Adrenal gland (tissue), 12 donors: ENCODE measurements around the gene MAP2. TPM values are rescaled to one million over a fixed set of nuclear protein-coding genes. Genes with fewer than 3 reads are reported as not detected.

Experiments used
- DNase-seq, 7 donors: peaks; one replicate each; pipeline ENCODE4 v3.0.0-alpha.2; 2019 to 2020
- H3K27ac ChIP-seq, 5 donors: fragments of 200-600 bp; sonication (generic) in 4 of 5; 1 replicate in 3 of 5; 2 replicates in 2 of 5; pipeline versions ENCODE4 v1.5.1 to v1.8.0; 2016 to 2020; ENCODE audit warnings: mild to moderate bottlenecking in 1 of 5
- H3K27me3 ChIP-seq: fragments of 200-600 bp; 2 replicates; pipeline ENCODE4 v1.8.0; 2021
- H3K36me3 ChIP-seq, 2 donors: fragments of 200-600 bp; replicated peaks in 1 of 2; 1 replicate in 1 of 2; 2 replicates in 1 of 2; pipeline versions ENCODE4 v1.5.1 to v1.8.0; 2018 to 2022
- H3K4me1 ChIP-seq, 2 donors: fragments of 200-600 bp; replicated peaks in 1 of 2; 1 replicate in 1 of 2; 2 replicates in 1 of 2; pipeline versions ENCODE4 v1.5.1 to v1.8.0; 2018 to 2021
- H3K4me3 ChIP-seq, 4 donors: fragments of 200-600 bp; sonication (generic) in 3 of 4; one replicate each; pipeline ENCODE4 v1.5.1; 2016 to 2018
- H3K9me3 ChIP-seq, 3 donors: fragments of 200-600 bp; sonication (generic) in 1 of 3; replicated peaks in 1 of 3; 1 replicate in 2 of 3; 2 replicates in 1 of 3; pipeline versions ENCODE4 v1.5.1 to v1.8.0; 2016 to 2021
- CTCF ChIP-seq, 6 experiments: fragments of 450-650 bp in 4 of 6; fragments of 200-600 bp in 2 of 6; sonication (generic) in 1 of 6; IDR thresholded peaks; 1 replicate in 5 of 6; 2 replicates in 1 of 6; pipeline versions ENCODE4 v1.5.1 to v1.8.0; 2016 to 2021; ENCODE audit warnings: antibody characterized with exemption in 6 of 6, mild to moderate bottlenecking in 2 of 6, moderate library complexity in 1 of 6
- POLR2A ChIP-seq, 2 donors: fragments of 450-650 bp; IDR thresholded peaks; one replicate each; pipeline ENCODE4 v1.6.1; 2017; ENCODE audit warnings: antibody characterized with exemption in 2 of 2, mild to moderate bottlenecking in 2 of 2, moderate library complexity in 1 of 2
- WGBS, 4 donors: extraction: QIAGEN DNeasy Blood & Tissue Kit in 2 of 4; methylation state at CpG; one replicate each; pipeline versions ENCODE4 v1.1.5 to v1.1.7; 2013 to 2017; 5-methylcytosine and 5-hydroxymethylcytosine counted together
- intact Hi-C, 2 donors: fragments of 100-400 bp; cut with DNase I; formaldehyde crosslinking; loops; one replicate each; pipeline versions ENCODE4 v1.14.1 to v1.15.0; 2022 to 2023
- polyA plus RNA-seq, 3 donors: library from polyadenylated mRNA; stranded (reverse); fragments of 200-250 nt in 2 of 3; fragments of 350-450 nt in 1 of 3; fragmentation: Illumina TruSeq in 1 of 3; extraction: RNeasy Lipid Tissue Mini Kit (QIAGEN cat#74804) in 1 of 3; gene quantifications; one replicate each; pipeline ENCODE4 v1.2.3, GENCODE V29; 2013 to 2014
- total RNA-seq, 9 donors: library from RNA; depleted of rRNA in 4 of 9; stranded (reverse); fragments of >200 nt in 4 of 9; fragments of 120-200 nt in 1 of 9; fragmentation: NEBNext Ultra II Directional in 1 of 9; extraction: Animal tissue kit (Norgen Biotek cat#: 25700) in 1 of 9; gene quantifications; one replicate each; pipeline versions ENCODE4 v1.1.0 to v1.2.4, GENCODE V29; 2013 to 2023
- donor health status: healthy with polysubstance abuse.
- donor health status: Bipolar disorder and iron deficiency.
- donor health status: DM: yes; HTN: yes; CAD: no.
- donor health status: DM: no; HTN: no; CAD: no.
- donor health status: DM: no; HTN: no; CAD: no.
- donor health status: DM: yes; HTN: yes; CAD: no.

The MAP2 gene
- total and polyA plus RNA-seq, 12 donors, result 2.2 to 25.5 (median 6.0) TPM

- Histone ChIP-seq H3K4me3 (no peak overlapping the region), H3K27me3 (no peaks in the 10 kb centered on the region), H3K36me3 (no peaks in the 10 kb centered on the region), H3K27ac (no peak overlapping the region), H3K9me3 (no peaks in the 10 kb centered on the region), H3K4me1 (no peaks in the 10 kb centered on the region)
- TF ChIP-seq POLR2A (IDR thresholded peaks at IDR 0.05) (no peak), CTCF (IDR thresholded peaks at IDR 0.05) (no peak)
- 72 to 84% (median 77%) methylated on average over 5 of the region's 5 CpGs for WGBS, 4 donors
- DNase-seq, result no peak
- intact Hi-C loops, result no loop called here
Observed at GRCh38 chr2:209584915-209585314, 161.1 kb downstream of the MAP2 start.

DNA sequence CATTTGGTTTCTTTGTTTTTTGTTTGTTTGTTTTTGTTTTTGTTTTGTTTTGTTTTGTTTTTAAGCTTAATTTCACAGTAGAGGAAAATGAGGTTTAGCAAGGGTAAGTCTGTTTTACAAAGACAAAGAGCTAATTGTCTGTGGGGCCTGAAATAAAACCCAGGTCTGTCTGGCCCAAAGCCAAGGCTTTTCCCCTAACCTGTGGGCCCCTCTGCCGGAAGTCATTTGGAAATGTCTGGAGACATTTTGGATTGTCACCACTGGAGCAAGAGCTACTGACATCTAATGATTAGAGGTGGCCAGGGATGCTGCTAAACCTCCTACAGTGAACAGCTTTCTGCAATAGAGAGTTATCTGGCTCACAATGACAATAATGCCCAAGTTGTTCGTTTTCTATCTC, 167.2 kb downstream of the MAP2 start:
- DNase-seq, result no peak
- H3K36me3 ChIP-seq, result no peaks in the 10 kb centered on the region
- intact Hi-C loops, result no loop called here
- TF ChIP-seq POLR2A (IDR thresholded peaks at IDR 0.05), result no peak
- no peak for TF ChIP-seq CTCF (IDR thresholded peaks at IDR 0.05)
- no peaks in the 10 kb centered on the region for H3K4me1 ChIP-seq
- H3K4me3 ChIP-seq, result no peak overlapping the region
- no peak overlapping the region for H3K27ac ChIP-seq
- no peaks in the 10 kb centered on the region for H3K27me3 ChIP-seq
- 51 to 86% (median 70%) methylated on average over 2 of the region's 2 CpGs for WGBS, 4 donors
- H3K9me3 ChIP-seq, result no peaks in the 10 kb centered on the region

DNA sequence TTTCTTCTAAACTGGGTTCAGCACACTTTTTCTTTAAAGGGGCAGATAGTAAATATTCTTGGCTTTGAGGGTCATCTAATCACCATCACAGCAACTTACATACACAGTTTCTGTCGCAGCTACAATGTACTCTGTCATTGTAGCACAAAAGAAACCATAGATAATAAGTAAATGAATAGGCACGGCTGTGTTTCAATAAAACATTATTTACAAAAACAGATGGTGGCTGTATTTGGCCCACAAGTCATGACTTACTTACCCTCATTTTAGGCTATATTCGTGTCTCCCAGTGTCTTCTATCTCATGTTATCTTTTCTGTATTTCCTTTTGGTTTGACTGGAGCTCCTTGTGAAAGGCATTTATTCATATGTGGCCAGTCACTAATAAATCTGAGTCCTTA, 168.3 kb downstream of the MAP2 start:
- H3K27ac ChIP-seq, result no peak overlapping the region
- no peaks in the 10 kb centered on the region for H3K36me3 ChIP-seq
- no peaks in the 10 kb centered on the region for H3K9me3 ChIP-seq
- no peak overlapping the region for H3K4me3 ChIP-seq
- no peak for DNase-seq
- H3K4me1 ChIP-seq, result no peaks in the 10 kb centered on the region
- no peaks in the 10 kb centered on the region for H3K27me3 ChIP-seq
- TF ChIP-seq CTCF (IDR thresholded peaks at IDR 0.05) (no peak), POLR2A (IDR thresholded peaks at IDR 0.05) (no peak)
- intact Hi-C loops, result no loop called here
- 63 to 72% (median 70%) methylated on average over 3 of the region's 3 CpGs for WGBS, 4 donors

DNA sequence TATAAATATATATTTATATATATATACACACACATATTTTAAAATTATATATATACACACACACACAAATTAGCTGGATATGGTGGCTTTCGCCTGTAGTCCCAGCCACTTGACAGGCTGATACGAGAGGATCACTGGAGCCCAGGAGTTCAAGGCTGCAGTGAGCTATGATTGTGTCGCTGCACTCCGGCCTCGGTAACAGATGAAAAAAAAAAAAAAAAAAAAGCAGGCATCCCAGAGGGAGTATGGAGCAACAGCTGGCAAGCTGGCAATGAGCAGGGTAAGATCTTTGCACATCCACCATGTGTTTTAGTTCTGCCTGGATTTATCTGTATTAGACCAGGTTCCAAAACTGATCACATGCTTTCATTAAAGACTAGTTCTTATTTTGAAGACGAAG, 170.1 kb downstream of the MAP2 start:
- intact Hi-C loops, result no loop called here
- DNase-seq, result peak in 4 of 7 donors; percentile 6 to 26 (median 20)
- H3K9me3 ChIP-seq, result no peaks in the 10 kb centered on the region
- WGBS, 4 donors, result 51 to 70% (median 54%) methylated on average over 6 of the region's 6 CpGs
- H3K4me1 ChIP-seq, result no peaks in the 10 kb centered on the region
- no peak overlapping the region for H3K4me3 ChIP-seq
- H3K27me3 ChIP-seq, result no peaks in the 10 kb centered on the region
- H3K27ac ChIP-seq, result no peak overlapping the region
- H3K36me3 ChIP-seq, result no peaks in the 10 kb centered on the region
- TF ChIP-seq CTCF (IDR thresholded peaks at IDR 0.05) (no peak), POLR2A (IDR thresholded peaks at IDR 0.05) (no peak)
